Natural killer cell (primary cell): ENCODE results near the gene ESR2. TPM values are rescaled to one million over a fixed set of nuclear protein-coding genes. Genes with fewer than 3 reads are reported as not detected.

Experiments
- ATAC-seq, 3 donors: fragments of 150-1000 bp in 2 of 3; fragments of 200-7000 bp in 1 of 3; cut with Tn5 transposase; 1 replicate in 1 of 3; 2 replicates in 2 of 3; pipeline ENCODE4 v1.10.0; 2021; ENCODE audit warnings: mild to moderate bottlenecking in 2 of 3, moderate library complexity in 2 of 3
- DNase-seq, 2 donors: peaks; one replicate each; pipeline versions ENCODE4 v3.0.0 to v3.0.0-alpha.2; 2013 to 2021; ENCODE audit warnings: mixed read lengths in 1 of 2
- H3K27ac ChIP-seq: one replicate; pipeline ENCODE4 v1.5.1; 2013; ENCODE audit warnings: mild to moderate bottlenecking, low read length
- H3K27me3 ChIP-seq: one replicate; pipeline ENCODE4 v1.6.1; 2013; ENCODE audit warnings: low read length; ENCODE audit not compliant: control insufficient read depth, insufficient read depth
- H3K36me3 ChIP-seq: one replicate; pipeline ENCODE4 v1.6.1; 2013; ENCODE audit warnings: low read length; ENCODE audit not compliant: control insufficient read depth, insufficient read depth
- H3K4me1 ChIP-seq: one replicate; pipeline ENCODE4 v1.6.1; 2013; ENCODE audit warnings: low read length; ENCODE audit not compliant: control insufficient read depth, insufficient read depth
- H3K4me3 ChIP-seq: one replicate; pipeline ENCODE4 v1.5.1; 2013; ENCODE audit warnings: low read length
- H3K9me3 ChIP-seq: one replicate; pipeline ENCODE4 v1.6.1; 2013; ENCODE audit warnings: low read length; ENCODE audit not compliant: control insufficient read depth, insufficient read depth
- H3K27ac Mint-ChIP-seq, 2 donors: one replicate each; pipeline ENCODE4 v1.8.0; 2022; ENCODE audit warnings: mild to moderate bottlenecking in 2 of 2, mixed read lengths in 2 of 2, moderate library complexity in 1 of 2
- H3K27me3 Mint-ChIP-seq, 2 donors: one replicate each; pipeline ENCODE4 v1.8.0; 2022; ENCODE audit warnings: low read depth in 2 of 2, mixed read lengths in 2 of 2
- H3K36me3 Mint-ChIP-seq: one replicate; pipeline ENCODE4 v1.8.0; 2022; ENCODE audit warnings: mixed read lengths
- H3K4me1 Mint-ChIP-seq, 2 donors: one replicate each; pipeline ENCODE4 v1.8.0; 2022; ENCODE audit warnings: mixed read lengths in 2 of 2
- H3K4me3 Mint-ChIP-seq: one replicate; pipeline ENCODE4 v1.8.0; 2022; ENCODE audit warnings: mild to moderate bottlenecking, moderate library complexity, mixed read lengths
- H3K9me3 Mint-ChIP-seq, 2 donors: one replicate each; pipeline ENCODE4 v1.8.0; 2022; ENCODE audit warnings: mixed read lengths in 2 of 2
- CTCF ChIP-seq: fragments of 200-600 bp; IDR thresholded peaks from one replicate; pipeline ENCODE4 v1.8.0; 2022; ENCODE audit warnings: antibody characterized with exemption
- WGBS: methylation state at CpG from one replicate; pipeline ENCODE4 v1.1.7; 2013; ENCODE audit warnings: missing lambda C conversion rate; ENCODE audit not compliant: insufficient coverage; 5-methylcytosine and 5-hydroxymethylcytosine counted together
- intact Hi-C: fragments of 100-400 bp; cut with micrococcal nuclease; formaldehyde crosslinking; loops from one replicate; pipeline ENCODE4 v1.14.2; 2022
- total RNA-seq, 4 donors: library from RNA; stranded (reverse); fragments of 120-200 nt in 1 of 4; gene quantifications; one replicate each; pipeline versions ENCODE4 v1.2.3 to v1.2.4, GENCODE V29; 2013 to 2022

The ESR2 gene
- total RNA-seq, 3 donors from 2014 or later (not counting 1 experiment from before 2014, with no cell fraction given), result 0.53 TPM; not detected in 2

GRCh38 chr14:64109819-64110554 lies 184.2 kb downstream of the ESR2 start:
- H3K27me3 ChIP-seq, result no peaks in the 10 kb centered on the region
- no peak for TF ChIP-seq CTCF
- no peak overlapping the region for H3K4me3 Mint-ChIP-seq
- no peaks in the 10 kb centered on the region for H3K4me1 Mint-ChIP-seq
- H3K27ac ChIP-seq, result no peak overlapping the region
- H3K27ac Mint-ChIP-seq, result peak overlapping the region; percentile 41 to 46
- no peak overlapping the region for H3K4me3 ChIP-seq
- H3K9me3 Mint-ChIP-seq, result no peaks in the 10 kb centered on the region
- 100% methylated on average over 1 of the region's 1 CpG for whole genome bisulfite sequencing
- H3K36me3 ChIP-seq, result peaks cover 69% of the 10 kb centered on the region
- no peak for DNase-seq
- no peaks in the 10 kb centered on the region for H3K4me1 ChIP-seq
- ATAC-seq, result no peak
- intact Hi-C loops, result no loop called here
- H3K27me3 Mint-ChIP-seq, result no peaks in the 10 kb centered on the region
- peaks cover 18% of the 10 kb centered on the region for H3K36me3 Mint-ChIP-seq
- no peaks in the 10 kb centered on the region for H3K9me3 ChIP-seq

GRCh38 chr14:64107438-64107837 lies 186.7 kb downstream of the ESR2 start:
- Mint-ChIP-seq H3K36me3 (peaks cover 33% of the 10 kb centered on the region), H3K27me3 (no peaks in the 10 kb centered on the region), H3K4me1 (no peaks in the 10 kb centered on the region), H3K4me3 (no peak overlapping the region), H3K27ac (peak overlapping the region in 1 of 2 donors; percentile 23), H3K9me3 (no peaks in the 10 kb centered on the region)
- H3K9me3 ChIP-seq, result no peaks in the 10 kb centered on the region
- no peaks in the 10 kb centered on the region for H3K27me3 ChIP-seq
- no peak for DNase-seq
- intact Hi-C loops, result no loop called here
- no peak for ATAC-seq
- no peak overlapping the region for H3K4me3 ChIP-seq
- 100% methylated on average over 1 of the region's 2 CpGs for WGBS
- no peak overlapping the region for H3K27ac ChIP-seq
- TF ChIP-seq CTCF, result no peak
- H3K36me3 ChIP-seq, result peaks cover 66% of the 10 kb centered on the region
- no peaks in the 10 kb centered on the region for H3K4me1 ChIP-seq

GRCh38 chr14:64098120-64098519 lies 196.1 kb downstream of the ESR2 start:
- Histone ChIP-seq H3K27ac (no peak overlapping the region), H3K9me3 (no peaks in the 10 kb centered on the region), H3K4me3 (no peak overlapping the region), H3K27me3 (no peaks in the 10 kb centered on the region), H3K36me3 (peaks cover 53% of the 10 kb centered on the region), H3K4me1 (no peaks in the 10 kb centered on the region)
- no peaks in the 10 kb centered on the region for H3K9me3 Mint-ChIP-seq
- intact Hi-C loops, result no loop called here
- no peak for ATAC-seq
- H3K4me3 Mint-ChIP-seq, result no peak overlapping the region
- no peak for DNase-seq
- peak overlapping the region; percentile 7 to 37 for H3K27ac Mint-ChIP-seq
- peaks cover 19% of the 10 kb centered on the region for H3K36me3 Mint-ChIP-seq
- TF ChIP-seq CTCF, result no peak
- no peaks in the 10 kb centered on the region for H3K27me3 Mint-ChIP-seq
- WGBS, result 89% methylated on average over 4 of the region's 4 CpGs
- H3K4me1 Mint-ChIP-seq, result no peaks in the 10 kb centered on the region

GRCh38 chr14:64095620-64096019 lies 198.6 kb downstream of the ESR2 start:
- peaks cover 61% of the 10 kb centered on the region for H3K36me3 ChIP-seq
- WGBS, result 100% methylated on average over 2 of the region's 3 CpGs
- no peak overlapping the region for H3K4me3 Mint-ChIP-seq
- DNase-seq (no peak), ATAC-seq (no peak)
- H3K4me3 ChIP-seq, result no peak overlapping the region
- H3K27ac Mint-ChIP-seq, result no peak overlapping the region
- peaks cover 15% of the 10 kb centered on the region for H3K36me3 Mint-ChIP-seq
- TF ChIP-seq CTCF, result no peak
- no peaks in the 10 kb centered on the region for H3K9me3 ChIP-seq
- no peaks in the 10 kb centered on the region for H3K27me3 ChIP-seq
- H3K27me3 Mint-ChIP-seq, result no peaks in the 10 kb centered on the region
- H3K27ac ChIP-seq, result no peak overlapping the region
- intact Hi-C loops, result no loop called here
- H3K4me1 ChIP-seq, result no peaks in the 10 kb centered on the region
- no peaks in the 10 kb centered on the region for H3K4me1 Mint-ChIP-seq
- no peaks in the 10 kb centered on the region for H3K9me3 Mint-ChIP-seq
